Gastroesophageal sphincter (tissue), 3 donors: ENCODE data around the gene CEP72.
"Not testable (repeated sequence)": the region's sequence is repeated elsewhere in the genome, so short reads cannot be mapped to it uniquely, and the experiment has no call there.

Experiments
- EP300 ChIP-seq: sonication (generic); formaldehyde crosslinking; IDR thresholded peaks from one replicate; pipeline ENCODE4 v1.6.1; 2017; ENCODE audit warnings: antibody characterized with exemption, mild to moderate bottlenecking
- POLR2A ChIP-seq, 2 donors: fragments of 450-650 bp; IDR thresholded peaks; one replicate each; pipeline ENCODE4 v1.6.1; 2017; ENCODE audit warnings: antibody characterized with exemption in 2 of 2, mild to moderate bottlenecking in 2 of 2, moderate library complexity in 1 of 2
- POLR2AphosphoS5 ChIP-seq: sonication (generic); formaldehyde crosslinking; IDR thresholded peaks from one replicate; pipeline ENCODE4 v1.6.1; 2017; ENCODE audit warnings: antibody characterized with exemption
- TF ChIP-seq, protein P1 (sequence below), 4 experiments: fragments of 200-600 bp in 2 of 4; fragments of 450-650 bp in 2 of 4; sonication (generic) in 1 of 4; IDR thresholded peaks; one replicate each; pipeline ENCODE4 v1.5.1; 2017 to 2019; ENCODE audit warnings: antibody characterized with exemption in 4 of 4, mild to moderate bottlenecking in 2 of 4, moderate library complexity in 2 of 4

GRCh38 chr5:678521-678920, 66.4 kb downstream of the CEP72 start:
- TF ChIP-seq, protein P1, sequence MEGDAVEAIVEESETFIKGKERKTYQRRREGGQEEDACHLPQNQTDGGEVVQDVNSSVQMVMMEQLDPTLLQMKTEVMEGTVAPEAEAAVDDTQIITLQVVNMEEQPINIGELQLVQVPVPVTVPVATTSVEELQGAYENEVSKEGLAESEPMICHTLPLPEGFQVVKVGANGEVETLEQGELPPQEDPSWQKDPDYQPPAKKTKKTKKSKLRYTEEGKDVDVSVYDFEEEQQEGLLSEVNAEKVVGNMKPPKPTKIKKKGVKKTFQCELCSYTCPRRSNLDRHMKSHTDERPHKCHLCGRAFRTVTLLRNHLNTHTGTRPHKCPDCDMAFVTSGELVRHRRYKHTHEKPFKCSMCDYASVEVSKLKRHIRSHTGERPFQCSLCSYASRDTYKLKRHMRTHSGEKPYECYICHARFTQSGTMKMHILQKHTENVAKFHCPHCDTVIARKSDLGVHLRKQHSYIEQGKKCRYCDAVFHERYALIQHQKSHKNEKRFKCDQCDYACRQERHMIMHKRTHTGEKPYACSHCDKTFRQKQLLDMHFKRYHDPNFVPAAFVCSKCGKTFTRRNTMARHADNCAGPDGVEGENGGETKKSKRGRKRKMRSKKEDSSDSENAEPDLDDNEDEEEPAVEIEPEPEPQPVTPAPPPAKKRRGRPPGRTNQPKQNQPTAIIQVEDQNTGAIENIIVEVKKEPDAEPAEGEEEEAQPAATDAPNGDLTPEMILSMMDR (IDR thresholded peaks at IDR 0.05) = not testable (repeated sequence)
- not testable (repeated sequence) for TF ChIP-seq POLR2A (IDR thresholded peaks at IDR 0.05); EP300; POLR2AphosphoS5
